Breast epithelium (tissue), 3 donors: Measurements from ENCODE around the gene GRIN2C.

ENCODE experiments used
- CTCF ChIP-seq, 3 donors: fragments of 450-650 bp; IDR thresholded peaks; one replicate each; pipeline ENCODE4 v1.5.1; 2016 to 2017; ENCODE audit warnings: antibody characterized with exemption in 3 of 3, mild to moderate bottlenecking in 3 of 3, moderate library complexity in 3 of 3
- POLR2A ChIP-seq: fragments of 450-650 bp; IDR thresholded peaks from one replicate; pipeline ENCODE4 v1.6.1; 2016; ENCODE audit warnings: antibody characterized with exemption, mild to moderate bottlenecking, moderate library complexity
- POLR2AphosphoS5 ChIP-seq, 3 donors: sonication (generic); formaldehyde crosslinking; IDR thresholded peaks; one replicate each; pipeline ENCODE4 v1.6.1; 2017; ENCODE audit warnings: antibody characterized with exemption in 3 of 3

GRCh38 chr17:74868251-74868907 lies 8.7 kb upstream of the GRIN2C start:
- TF ChIP-seq POLR2A (no peak), POLR2AphosphoS5 (IDR thresholded peaks at IDR 0.05) (no peak), CTCF (IDR thresholded peaks at IDR 0.05) (no peak)
